Omental fat pad (tissue), 4 donors: ENCODE results near the gene ARSB. TPM values are rescaled to one million over a fixed set of nuclear protein-coding genes. Genes with fewer than 3 reads are reported as not detected.

Experiments used
- ATAC-seq: fragments of 150-250 bp; one replicate; pipeline ENCODE4 v1.9.1; 2016; ENCODE audit warnings: mild to moderate bottlenecking, moderate library complexity; ENCODE audit not compliant: low FRiP score
- DNase-seq: peaks from one replicate; pipeline ENCODE4 v3.0.0-alpha.2; 2019; ENCODE audit warnings: low spot score
- CTCF ChIP-seq, 3 donors: fragments of 450-650 bp; IDR thresholded peaks; one replicate each; pipeline ENCODE4 v1.5.1; 2016 to 2017; ENCODE audit warnings: antibody characterized with exemption in 3 of 3, mild to moderate bottlenecking in 3 of 3, moderate library complexity in 2 of 3
- total RNA-seq, 4 donors: library from RNA; depleted of rRNA; stranded (reverse); fragments of >200 nt; gene quantifications; one replicate each; pipeline ENCODE4 v1.1.0, GENCODE V29; 2016

Gene ARSB
- total RNA-seq, 4 donors from 2014 or later, result 15.4 to 22.7 (median 15.8) TPM

- ATAC-seq, result no peak
- no peak for TF ChIP-seq CTCF (IDR thresholded peaks at IDR 0.05)
Measured at GRCh38 chr5:78843436-78843835, 141.7 kb downstream of the ARSB start.

DNA sequence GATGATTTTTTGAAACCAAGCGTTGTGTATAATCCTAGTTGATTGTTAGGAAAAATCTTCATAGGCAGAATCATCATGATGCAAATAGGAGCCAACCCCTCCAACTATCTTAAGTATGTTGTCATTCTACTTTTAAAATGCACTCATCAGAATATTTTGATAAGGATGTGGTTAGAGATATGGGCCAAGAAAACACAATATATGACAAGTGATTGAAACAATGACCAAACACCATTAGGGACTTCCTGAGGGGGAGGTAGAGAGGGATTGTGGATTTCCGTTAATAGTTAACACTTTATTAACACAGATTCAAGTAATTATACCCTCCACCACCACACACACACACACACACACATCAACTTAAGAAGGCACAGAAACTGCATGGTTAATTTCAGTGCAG lies 143.3 kb downstream of the ARSB start:
- ATAC-seq, result no peak
- TF ChIP-seq CTCF (IDR thresholded peaks at IDR 0.05), result no peak
- DNase-seq, result no peak

More at GRCh38 chr5:78843436-78843835, 141.7 kb downstream of the ARSB start:
- DNase-seq, result no peak

- no peak for ATAC-seq
- no peak for TF ChIP-seq CTCF (IDR thresholded peaks at IDR 0.05)
- DNase-seq, result no peak
Measured at GRCh38 chr5:78838753-78839152, 146.4 kb downstream of the ARSB start.

GRCh38 chr5:78837836-78838235 lies 147.3 kb downstream of the ARSB start:
- DNase-seq (no peak), ATAC-seq (no peak)
- TF ChIP-seq CTCF (IDR thresholded peaks at IDR 0.05), result no peak

- no peak for DNase-seq
- TF ChIP-seq CTCF (IDR thresholded peaks at IDR 0.05), result no peak
- no peak for ATAC-seq
Measured at GRCh38 chr5:78835176-78835575, 149.9 kb downstream of the ARSB start.

DNA sequence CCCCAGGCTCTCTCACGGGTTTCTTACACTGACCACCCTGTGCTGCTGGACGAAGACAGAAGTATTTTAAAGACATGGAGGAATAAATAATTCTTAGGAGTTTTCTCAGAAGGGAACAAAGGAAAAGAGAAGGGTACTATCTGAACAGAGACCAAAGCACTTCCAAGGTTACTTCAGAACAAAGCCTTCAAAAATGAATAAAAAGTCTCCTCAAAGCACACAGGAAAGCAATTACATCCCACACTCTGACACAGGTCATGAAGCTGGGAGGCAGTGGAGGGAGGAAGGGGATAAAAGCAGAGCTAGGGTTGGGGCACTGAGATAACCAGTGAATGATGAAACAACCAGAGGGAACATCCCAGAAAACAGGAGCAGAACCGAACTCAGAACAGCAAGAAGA lies 151.8 kb downstream of the ARSB start:
- no peak for TF ChIP-seq CTCF (IDR thresholded peaks at IDR 0.05)
- ATAC-seq (no peak), DNase-seq (no peak)

DNA sequence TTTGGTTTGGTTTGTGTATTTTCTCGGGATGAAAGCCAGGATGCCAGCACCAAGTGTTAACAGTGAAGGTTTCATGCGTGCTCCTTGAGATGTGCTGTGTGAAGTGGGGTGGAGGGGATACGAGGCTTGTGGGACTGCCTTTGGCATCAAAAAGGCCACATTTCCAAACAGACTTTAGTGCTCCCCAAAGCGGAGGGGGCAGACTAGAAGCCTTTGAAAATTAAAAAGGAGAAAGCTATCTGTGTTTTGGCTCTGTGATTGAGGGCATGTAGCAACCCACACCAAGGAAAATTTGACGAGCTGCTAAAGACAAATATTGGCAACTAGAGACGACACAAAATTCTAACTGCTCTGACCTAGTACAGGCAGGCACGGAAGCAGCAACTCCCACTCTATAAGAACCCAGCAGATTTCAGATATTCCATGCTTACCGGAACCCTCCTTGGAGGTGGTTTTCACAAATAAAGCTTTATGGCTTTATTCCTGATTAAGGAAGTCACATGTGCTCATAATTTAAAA lies 154.5 kb downstream of the ARSB start:
- TF ChIP-seq CTCF (IDR thresholded peaks at IDR 0.05), result no peak
- DNase-seq, result no peak
- ATAC-seq, result no peak
